DND-41 (cell line): ENCODE data around the gene DNASE2B.
A peak's percentile ranks its signal among the peaks of the same experiment; 100 is the strongest.
"Not testable (repeated sequence)": the region's sequence is repeated elsewhere in the genome, so short reads cannot be mapped to it uniquely, and the experiment has no call there.

Experiments
- ATAC-seq: fragments of 200-7000 bp; cut with Tn5 transposase; 3 replicates; pipeline ENCODE4 v1.9.1; 2021; ENCODE audit warnings: low read depth; ENCODE audit not compliant: insufficient read depth
- DNase-seq: peaks from one replicate; pipeline ENCODE4 v3.0.0-alpha.2; 2020
- H2AFZ ChIP-seq: 2 replicates; pipeline ENCODE4 v1.6.0; 2012; ENCODE audit warnings: low read depth, low read length
- H3K27ac ChIP-seq: 2 replicates; pipeline ENCODE4 v1.5.1; 2012; ENCODE audit warnings: low read length, inconsistent platforms
- H3K27me3 ChIP-seq: fragments of 200-600 bp; sonication (generic); 2 replicates; pipeline ENCODE4 v1.6.0; 2012; ENCODE audit warnings: low read length, mild to moderate bottlenecking, inconsistent platforms; ENCODE audit not compliant: insufficient read depth, poor library complexity
- H3K36me3 ChIP-seq: 2 replicates; pipeline ENCODE4 v1.5.1; 2012; ENCODE audit warnings: low read length, inconsistent platforms; ENCODE audit not compliant: insufficient read depth
- H3K4me1 ChIP-seq: 2 replicates; pipeline ENCODE4 v1.5.1; 2012; ENCODE audit warnings: mild to moderate bottlenecking, low read length; ENCODE audit not compliant: insufficient read depth
- H3K4me2 ChIP-seq: 2 replicates; pipeline ENCODE4 v1.6.0; 2012; ENCODE audit warnings: mild to moderate bottlenecking, moderate library complexity, low read length, inconsistent platforms; ENCODE audit not compliant: insufficient read depth
- H3K4me3 ChIP-seq, 2 experiments: fragments of 200-600 bp in 1 of 2; shearing (Covaris generic) in 1 of 2; 2 replicates each; pipeline ENCODE4 v1.5.1; 2012 to 2016; ENCODE audit warnings: inconsistent platforms in 2 of 2, low read length in 2 of 2, mild to moderate bottlenecking in 2 of 2, low read depth in 1 of 2, moderate library complexity in 1 of 2
- H3K79me2 ChIP-seq: 2 replicates; pipeline ENCODE4 v1.6.0; 2012; ENCODE audit warnings: low read length, inconsistent platforms; ENCODE audit not compliant: insufficient read depth
- H3K9ac ChIP-seq: 2 replicates; pipeline ENCODE4 v1.6.0; 2012; ENCODE audit warnings: low read depth, mild to moderate bottlenecking, inconsistent platforms, low read length, moderate library complexity
- H3K9me3 ChIP-seq: 2 replicates; pipeline ENCODE4 v1.5.1; 2012; ENCODE audit warnings: low read length, moderate library complexity, mild to moderate bottlenecking, inconsistent platforms; ENCODE audit not compliant: insufficient read depth, severe bottlenecking
- H4K20me1 ChIP-seq: 2 replicates; pipeline ENCODE4 v1.6.0; 2012; ENCODE audit warnings: low read length; ENCODE audit not compliant: insufficient read depth
- CTCF ChIP-seq: IDR thresholded peaks from 2 replicates; pipeline ENCODE4 v1.5.1; 2012; ENCODE audit warnings: borderline replicate concordance, low read length, moderate library complexity, mild to moderate bottlenecking; ENCODE audit not compliant: poor library complexity, severe bottlenecking; ENCODE audit errors: extremely low read depth
- EZH2 ChIP-seq: IDR thresholded peaks from 3 replicates; pipeline ENCODE4 v1.6.1; 2012; ENCODE audit warnings: borderline replicate concordance, low read depth, mild to moderate bottlenecking, moderate library complexity, low read length, inconsistent platforms; ENCODE audit not compliant: severe bottlenecking

The DNASE2B gene

GRCh38 chr1:84434801-84435549, 36.7 kb downstream of the DNASE2B start:
- H3K9me3 ChIP-seq, result no peaks in the 10 kb centered on the region
- H3K79me2 ChIP-seq, result no peaks in the 10 kb centered on the region
- H2AFZ ChIP-seq, result peak overlapping the region; percentile 41
- DNase-seq (no peak), ATAC-seq (peak; percentile 39; the same call in 1 of the 3 replicates)
- no peak overlapping the region for H3K4me3 ChIP-seq
- H3K4me1 ChIP-seq, result peaks cover 20% of the 10 kb centered on the region
- H4K20me1 ChIP-seq, result no peaks in the 10 kb centered on the region
- no peak overlapping the region for H3K9ac ChIP-seq
- H3K27me3 ChIP-seq, result no peaks in the 10 kb centered on the region
- no peaks in the 10 kb centered on the region for H3K36me3 ChIP-seq
- H3K4me2 ChIP-seq, result peak overlapping the region; percentile 29; the same call in 1 of the 2 replicates
- H3K27ac ChIP-seq, result no peak overlapping the region
- no peak for TF ChIP-seq EZH2
- TF ChIP-seq CTCF, result no peak

DNA sequence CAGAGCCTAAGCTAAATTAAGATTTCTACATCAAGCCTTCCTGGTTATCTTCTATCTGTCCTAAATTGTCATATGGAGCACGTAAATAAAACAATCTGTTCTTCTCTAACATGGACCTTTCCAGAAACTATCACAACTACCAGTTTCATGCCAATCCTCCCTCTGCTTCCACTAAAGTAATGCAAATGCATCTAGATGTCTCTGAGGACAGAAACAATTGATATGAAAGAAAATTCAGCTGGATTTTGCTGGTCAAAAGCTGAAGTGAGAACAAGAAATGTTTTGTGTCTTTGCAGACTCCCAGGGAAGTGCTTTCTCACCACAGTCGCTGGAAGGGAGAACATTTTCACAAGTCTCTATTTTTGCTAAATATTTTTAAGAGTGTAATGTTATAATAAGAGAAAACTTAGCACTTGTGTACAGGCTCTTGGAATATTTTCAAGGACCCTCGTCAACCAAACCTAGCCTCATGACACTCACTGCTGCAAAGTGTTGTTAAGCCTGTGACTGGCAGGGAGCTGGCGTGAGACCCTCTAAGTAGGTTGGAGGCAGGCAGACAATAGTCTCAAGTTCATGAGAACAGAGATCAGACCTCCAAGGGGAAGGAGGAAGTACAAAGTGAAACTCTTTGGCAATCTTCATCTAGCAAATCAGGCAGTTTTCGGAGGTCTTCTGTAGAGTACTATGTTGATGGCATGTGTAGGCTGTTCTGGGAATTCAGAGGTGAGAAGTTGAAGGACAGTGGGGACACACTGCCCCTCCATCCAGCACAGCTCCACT, 38.8 kb downstream of the DNASE2B start:
- Histone ChIP-seq H3K4me3 (no peak overlapping the region), H4K20me1 (no peaks in the 10 kb centered on the region), H3K36me3 (no peaks in the 10 kb centered on the region), H2AFZ (peak overlapping the region; percentile 60), H3K27me3 (no peaks in the 10 kb centered on the region), H3K9ac (no peak overlapping the region), H3K4me1 (peaks cover 20% of the 10 kb centered on the region), H3K9me3 (no peaks in the 10 kb centered on the region), H3K4me2 (no peak overlapping the region), H3K27ac (no peak overlapping the region), H3K79me2 (no peaks in the 10 kb centered on the region)
- ATAC-seq (0 out of 3 replicates have a peak, but pooled peaks have one; percentile 29), DNase-seq (no peak)
- TF ChIP-seq EZH2 (no peak), CTCF (no peak)

GRCh38 chr1:84442256-84442655, 44.0 kb downstream of the DNASE2B start:
- Histone ChIP-seq H4K20me1 (no peaks in the 10 kb centered on the region), H3K27me3 (no peaks in the 10 kb centered on the region), H3K79me2 (no peaks in the 10 kb centered on the region), H3K4me1 (peaks cover 13% of the 10 kb centered on the region), H2AFZ (peak overlapping the region; percentile 77), H3K4me2 (peak overlapping the region; percentile 41), H3K27ac (no peak overlapping the region), H3K9ac (no peak overlapping the region), H3K36me3 (no peaks in the 10 kb centered on the region), H3K9me3 (no peaks in the 10 kb centered on the region), H3K4me3 (no peak overlapping the region)
- TF ChIP-seq EZH2, result no peak
- peak; percentile 67 for TF ChIP-seq CTCF
- DNase-seq (no peak), ATAC-seq (peak; percentile 97)

DNA sequence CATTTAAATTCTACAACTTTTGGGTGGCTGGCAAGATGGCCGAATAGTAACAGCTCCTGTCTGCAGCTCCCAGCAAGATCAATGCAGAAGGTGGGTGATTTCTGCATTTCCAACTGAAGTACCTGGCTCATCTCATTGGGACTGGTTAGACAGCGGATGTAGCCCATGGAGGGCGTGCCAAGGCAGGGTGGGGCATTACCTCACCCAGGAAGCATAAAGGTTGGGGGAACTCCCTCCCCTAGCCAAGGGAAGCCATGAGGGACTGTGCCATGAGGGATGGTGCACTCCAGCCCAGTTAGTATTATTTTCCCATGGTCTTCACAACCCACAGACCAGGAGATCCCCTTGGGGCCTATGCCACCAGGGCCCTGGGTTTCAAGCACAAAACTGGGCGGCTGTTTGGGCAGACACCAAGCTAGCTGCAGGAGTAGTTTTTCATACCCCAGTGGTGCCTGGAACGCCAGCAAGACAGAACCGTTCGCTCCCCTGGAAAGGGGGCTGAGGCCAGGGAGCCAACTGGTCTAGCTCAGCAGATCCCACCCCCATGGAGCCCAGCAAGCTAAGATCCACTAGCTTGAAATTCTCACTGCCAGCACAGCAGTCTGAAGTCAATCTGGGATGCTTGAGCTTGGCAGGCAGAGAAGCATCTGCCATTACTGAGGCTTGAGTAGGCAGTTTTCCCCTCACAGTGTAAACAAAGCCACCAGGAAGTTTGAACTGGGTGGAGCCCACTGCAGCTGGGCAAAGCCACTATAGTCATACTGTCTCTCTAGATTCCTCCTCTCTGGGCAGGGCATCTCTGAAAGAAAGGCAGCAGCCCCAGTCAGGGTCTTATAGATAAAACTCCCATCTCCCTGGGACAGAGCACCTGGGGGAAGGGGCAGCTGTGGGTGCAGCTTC, 44.7 kb downstream of the DNASE2B start:
- not testable (repeated sequence) for H3K9me3 ChIP-seq, H3K36me3 ChIP-seq, H3K79me2 ChIP-seq, H3K4me3 ChIP-seq, H3K27ac ChIP-seq, H3K9ac ChIP-seq, H3K4me2 ChIP-seq, H4K20me1 ChIP-seq, H3K27me3 ChIP-seq
- ATAC-seq (peak; percentile 52; the same call in 2 of the 3 replicates), DNase-seq (peak; percentile 36)
- H3K4me1 ChIP-seq, result peaks cover 13% of the 10 kb centered on the region
- peak overlapping the region; percentile 77 for H2AFZ ChIP-seq

DNA sequence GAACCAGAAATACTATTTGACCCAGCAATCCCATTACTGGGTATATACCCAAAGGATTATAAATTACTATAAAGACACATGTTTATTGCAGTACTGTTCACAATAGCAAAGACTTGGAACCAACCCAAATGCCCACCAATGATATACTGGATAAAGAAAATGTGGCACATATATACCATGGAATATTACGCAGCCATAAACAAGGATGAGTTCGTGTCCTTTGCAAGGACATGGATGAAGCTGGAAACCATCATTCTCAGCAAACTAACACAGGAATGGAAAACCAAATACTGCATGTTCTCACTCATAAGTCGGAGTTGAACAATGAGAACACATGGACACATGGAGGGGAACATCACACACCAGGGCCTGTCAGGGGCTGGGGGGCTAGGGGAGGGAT, 50.4 kb downstream of the DNASE2B start:
- H3K4me1 ChIP-seq, H3K4me3 ChIP-seq, H4K20me1 ChIP-seq, H2AFZ ChIP-seq, H3K9me3 ChIP-seq, ATAC-seq, H3K27ac ChIP-seq, H3K79me2 ChIP-seq, H3K9ac ChIP-seq, DNase-seq, H3K36me3 ChIP-seq, H3K4me2 ChIP-seq, H3K27me3 ChIP-seq: not testable (repeated sequence)
